A673 (cell line): ENCODE results near the gene ZNF391.

Source experiments
- CTCF ChIP-seq: fragments of 300-800, 200-600 bp; sonication (generic); conservative IDR thresholded peaks from 2 replicates; pipeline ENCODE4 v1.5.1; 2017; ENCODE audit warnings: low read depth, mild to moderate bottlenecking, antibody characterized with exemption, low read length, moderate library complexity, mixed read lengths
- EZH2 ChIP-seq: fragments of 200-600 bp; sonication (generic); IDR thresholded peaks from 2 replicates; pipeline ENCODE4 v1.6.1; 2017; ENCODE audit warnings: borderline replicate concordance, low read depth, mild to moderate bottlenecking, mixed read lengths, antibody characterized with exemption, low read length; ENCODE audit not compliant: poor library complexity, severe bottlenecking

GRCh38 chr6:27383481-27383880 is 5.1 kb upstream of the ZNF391 start:
- no peak for TF ChIP-seq CTCF
- TF ChIP-seq EZH2 = no peak
